GM12892 (cell line): ENCODE measurements around the gene SFRP5.

Source experiments
- POLR2A ChIP-seq: IDR thresholded peaks from 2 replicates; pipeline ENCODE4 v1.6.1; 2011; ENCODE audit warnings: low read depth, low read length, control low read depth
- TAF1 ChIP-seq: IDR thresholded peaks from 2 replicates; pipeline ENCODE4 v1.6.1; 2011; ENCODE audit warnings: low read depth, mild to moderate bottlenecking, control low read depth, low read length, borderline replicate concordance

DNA sequence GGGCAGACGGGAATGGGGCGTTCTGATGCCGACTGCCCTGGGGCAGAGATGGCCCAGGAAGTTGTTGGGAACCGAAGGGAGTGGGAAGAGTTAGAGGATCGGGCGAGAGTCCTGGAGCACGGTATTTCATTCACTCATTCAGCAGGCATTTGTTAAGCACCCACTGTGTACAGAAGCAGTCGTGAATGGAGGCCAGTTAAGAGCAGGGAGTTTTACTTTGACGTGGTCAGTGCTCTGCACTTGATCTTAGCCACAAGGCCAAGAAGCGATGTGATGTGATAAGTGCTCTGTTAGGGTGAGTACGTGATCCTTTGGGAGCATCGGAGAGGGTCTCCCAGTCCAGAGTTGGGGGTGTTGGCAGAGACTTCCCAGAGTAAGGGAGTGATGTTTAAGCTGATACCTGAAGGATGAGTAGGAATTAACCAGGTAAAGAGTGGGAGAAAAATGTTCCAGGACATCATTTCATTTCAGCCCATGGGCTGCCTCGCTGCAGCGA lies 34.0 kb downstream of the SFRP5 start:
- no peak for TF ChIP-seq TAF1
- TF ChIP-seq POLR2A = no peak; the same call in 1 of the 2 replicates
